SK-N-SH (cell line): ENCODE measurements around the gene FUT9. TPM values are rescaled to one million over a fixed set of nuclear protein-coding genes. Genes with fewer than 3 reads are reported as not detected.

ENCODE experiments used
- CTCF ChIA-PET: fragments of 300-600, 350-600 bp; formaldehyde crosslinking; extraction: SDS; loops from one replicate; lab custom pipeline; 2021; lab: Yijun Ruan, JAX
- POLR2A ChIA-PET: fragments of 350-600 bp; sonication (Branson Sonifier 250); formaldehyde crosslinking; extraction: SDS; loops from one replicate; lab custom pipeline; 2020; ENCODE audit warnings: antibody characterized with exemption, inconsistent platforms; lab: Yijun Ruan, JAX
- DNase-seq: peaks from one replicate; pipeline ENCODE4 v3.0.0; 2012
- H2AFZ ChIP-seq: fragments of 200-600 bp; sonication (generic); 2 replicates; pipeline ENCODE4 v1.8.1; 2016; ENCODE audit warnings: antibody characterized with exemption, mild to moderate bottlenecking, low read depth
- H3F3A ChIP-seq: fragments of 200-600 bp; sonication (generic); replicated peaks from 2 replicates; pipeline ENCODE3; 2016; ENCODE audit warnings: antibody characterized with exemption, mild to moderate bottlenecking; ENCODE audit not compliant: insufficient read depth
- H3K27ac ChIP-seq, 2 experiments: fragments of 200-500 bp in 1 of 2; fragments of 200-600 bp in 1 of 2; sonication (Bioruptor generic) in 1 of 2; sonication (generic), shearing (Covaris generic) in 1 of 2; 2 replicates each; pipeline versions ENCODE4 v1.5.1 to v1.6.1; 2014 to 2016; ENCODE audit warnings: low read depth in 2 of 2, inconsistent platforms in 1 of 2, low read length in 1 of 2, mild to moderate bottlenecking in 1 of 2, mixed read lengths in 1 of 2
- H3K27me3 ChIP-seq: fragments of 200-600 bp; sonication (generic), shearing (Covaris generic); 2 replicates; pipeline ENCODE4 v1.6.1; 2016; ENCODE audit warnings: mixed run types; ENCODE audit not compliant: insufficient read depth
- H3K36me3 ChIP-seq, 2 experiments: fragments of 200-500 bp in 1 of 2; fragments of 200-600 bp in 1 of 2; sonication (Bioruptor generic) in 1 of 2; sonication (generic) in 1 of 2; replicated peaks in 1 of 2; 2 replicates each; pipeline versions ENCODE3 to v1.5.1; 2014 to 2016; ENCODE audit warnings: low read length in 1 of 2, mild to moderate bottlenecking in 1 of 2; ENCODE audit not compliant: insufficient read depth in 2 of 2, control insufficient read depth in 1 of 2
- H3K4me1 ChIP-seq, 2 experiments: fragments of 200-500 bp in 1 of 2; fragments of 200-600 bp in 1 of 2; sonication (Bioruptor generic) in 1 of 2; sonication (generic), shearing (Covaris generic) in 1 of 2; 2 replicates each; pipeline versions ENCODE4 v1.5.1 to v1.6.1; 2014 to 2016; ENCODE audit warnings: low read depth in 1 of 2, low read length in 1 of 2, mixed run types in 1 of 2; ENCODE audit not compliant: insufficient read depth in 2 of 2, control insufficient read depth in 1 of 2
- H3K4me2 ChIP-seq: fragments of 200-600 bp; sonication (generic), shearing (Covaris generic); 2 replicates; pipeline ENCODE4 v1.6.1; 2017; ENCODE audit warnings: mixed run types
- H3K4me3 ChIP-seq, 2 experiments: fragments of 200-500 bp in 1 of 2; fragments of 200-600 bp in 1 of 2; sonication (Bioruptor generic) in 1 of 2; sonication (generic), shearing (Covaris generic) in 1 of 2; 2 replicates each; pipeline versions ENCODE4 v1.5.1 to v1.8.1; 2014 to 2016; ENCODE audit warnings: low read depth in 2 of 2, inconsistent platforms in 1 of 2, low read length in 1 of 2, mild to moderate bottlenecking in 1 of 2, mixed read lengths in 1 of 2, moderate library complexity in 1 of 2
- H3K79me2 ChIP-seq: fragments of 200-600 bp; sonication (generic); 2 replicates; pipeline ENCODE4 v1.8.1; 2017; ENCODE audit warnings: mild to moderate bottlenecking; ENCODE audit not compliant: insufficient read depth
- H3K9ac ChIP-seq: fragments of 200-600 bp; sonication (generic); 2 replicates; pipeline ENCODE4 v1.6.1; 2017; ENCODE audit warnings: mixed run types
- H3K9me2 ChIP-seq: fragments of 200-600 bp; sonication (generic); 2 replicates; pipeline ENCODE4 v1.6.1; 2017; ENCODE audit warnings: mixed run types
- H3K9me3 ChIP-seq: fragments of 200-600 bp; sonication (generic); 2 replicates; pipeline ENCODE4 v1.6.1; 2017; ENCODE audit warnings: mixed run types, mild to moderate bottlenecking, moderate library complexity
- H4K20me1 ChIP-seq: fragments of 200-600 bp; sonication (generic); 2 replicates; pipeline ENCODE4 v1.6.1; 2017; ENCODE audit warnings: mild to moderate bottlenecking, mixed run types; ENCODE audit not compliant: insufficient read depth
- ELF1 ChIP-seq: IDR thresholded peaks from 2 replicates; pipeline ENCODE4 v1.4.0; 2012
- EZH2phosphoT487 ChIP-seq: fragments of 200-600 bp; sonication (generic); IDR thresholded peaks from 2 replicates; pipeline ENCODE4 v1.6.1; 2017; ENCODE audit warnings: low read depth, mixed run types, mild to moderate bottlenecking, antibody characterized with exemption, moderate library complexity, borderline replicate concordance
- FOSL2 ChIP-seq: IDR thresholded peaks from 2 replicates; pipeline ENCODE4 v1.4.0; 2012; ENCODE audit warnings: low read depth, mild to moderate bottlenecking, moderate library complexity, borderline replicate concordance
- MEF2A ChIP-seq: IDR thresholded peaks from 2 replicates; pipeline ENCODE4 v1.4.0; 2012; ENCODE audit warnings: low read depth, borderline replicate concordance
- MXI1 ChIP-seq: IDR thresholded peaks from 2 replicates; pipeline ENCODE4 v1.6.1; 2012; ENCODE audit warnings: mild to moderate bottlenecking, low read depth, low read length, improper control_type of control experiment
- RFX5 ChIP-seq: IDR thresholded peaks from 2 replicates; pipeline ENCODE4 v1.6.1; 2012; ENCODE audit warnings: mild to moderate bottlenecking, improper control_type of control experiment, low read length
- RXRA ChIP-seq: IDR thresholded peaks from 2 replicates; pipeline ENCODE4 v1.4.0; 2012; ENCODE audit warnings: low read depth, mild to moderate bottlenecking, borderline replicate concordance
- TCF12 ChIP-seq: IDR thresholded peaks from 2 replicates; pipeline ENCODE4 v1.4.0; 2012
- WGBS: methylation state at CpG from one replicate; pipeline ENCODE4 v1.1.6; 2017; ENCODE audit warnings: low lambda C conversion rate; 5-methylcytosine and 5-hydroxymethylcytosine counted together
- polyA plus RNA-seq, 3 experiments: library from polyadenylated mRNA; depleted of rRNA; stranded (reverse); fragments of >200 nt; gene quantifications; 2 replicates each; pipeline ENCODE4 v1.2.3, GENCODE V29; 2012
- TF ChIP-seq, protein P1 (sequence below): IDR thresholded peaks from 2 replicates; pipeline ENCODE4 v1.4.0; 2012; ENCODE audit warnings: low read depth
- TF ChIP-seq, protein P2 (sequence below): fragments of 200-600 bp; sonication (generic); IDR thresholded peaks from 2 replicates; pipeline ENCODE4 v1.6.1; 2017; ENCODE audit warnings: antibody characterized with exemption, mild to moderate bottlenecking, moderate library complexity
- TF ChIP-seq, protein P3 (sequence below): IDR thresholded peaks from 2 replicates; pipeline ENCODE4 v1.6.1; 2012; ENCODE audit warnings: mild to moderate bottlenecking, low read depth, low read length, moderate library complexity

FUT9 gene
- polyA plus RNA-seq, 1 of the 3 experiments (the other 2 are of a cell fraction), result under 0.01 TPM

DNA sequence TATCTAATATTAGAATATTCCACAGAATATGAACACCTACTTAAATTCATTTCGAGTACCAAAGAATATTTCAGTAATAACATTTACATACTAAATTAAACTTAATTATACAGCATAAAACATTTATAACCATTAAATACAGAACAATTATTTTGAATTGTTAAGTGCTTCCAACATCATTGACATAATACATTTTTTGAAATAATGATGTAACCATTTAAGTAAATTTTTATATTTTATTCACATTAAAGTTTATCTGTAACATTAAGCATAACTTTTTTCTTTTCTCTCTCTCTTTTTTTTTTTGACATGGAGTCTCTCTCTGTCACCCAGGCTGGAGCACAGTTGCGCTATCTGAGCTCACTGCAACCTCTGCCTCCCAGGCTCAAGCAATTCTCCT, 44.5 kb downstream of the FUT9 start:
- H2AFZ ChIP-seq, result no peak overlapping the region
- no peaks in the 10 kb centered on the region for H3K4me1 ChIP-seq
- no peak overlapping the region for H3K4me3 ChIP-seq
- WGBS, result 23% methylated on average over 2 of the region's 2 CpGs
- DNase-seq, result no peak
- H3K4me2 ChIP-seq, result no peak overlapping the region
- H3K79me2 ChIP-seq, result no peaks in the 10 kb centered on the region
- H3K27ac ChIP-seq, result no peak overlapping the region
- CTCF ChIA-PET, result interaction anchor here (0.6 kb wide), 1 partner anchor 1526 kb away, joined by 3 read pairs; no protein-coding TSS in a partner anchor
- no peaks in the 10 kb centered on the region for H3K9me3 ChIP-seq
- POLR2A ChIA-PET, result no interaction called here
- no peaks in the 10 kb centered on the region for H3F3A ChIP-seq
- no peaks in the 10 kb centered on the region for H3K27me3 ChIP-seq
- no peak overlapping the region for H3K9ac ChIP-seq
- no peaks in the 10 kb centered on the region for H3K9me2 ChIP-seq
- no peaks in the 10 kb centered on the region for H3K36me3 ChIP-seq
- TF ChIP-seq TCF12 (no peak), RFX5 (no peak), EZH2phosphoT487 (no peak), ELF1 (no peak), MEF2A (no peak), RXRA (no peak)
- TF ChIP-seq, protein P1, sequence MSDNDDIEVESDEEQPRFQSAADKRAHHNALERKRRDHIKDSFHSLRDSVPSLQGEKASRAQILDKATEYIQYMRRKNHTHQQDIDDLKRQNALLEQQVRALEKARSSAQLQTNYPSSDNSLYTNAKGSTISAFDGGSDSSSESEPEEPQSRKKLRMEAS, result no peak
- TF ChIP-seq, protein P2, sequence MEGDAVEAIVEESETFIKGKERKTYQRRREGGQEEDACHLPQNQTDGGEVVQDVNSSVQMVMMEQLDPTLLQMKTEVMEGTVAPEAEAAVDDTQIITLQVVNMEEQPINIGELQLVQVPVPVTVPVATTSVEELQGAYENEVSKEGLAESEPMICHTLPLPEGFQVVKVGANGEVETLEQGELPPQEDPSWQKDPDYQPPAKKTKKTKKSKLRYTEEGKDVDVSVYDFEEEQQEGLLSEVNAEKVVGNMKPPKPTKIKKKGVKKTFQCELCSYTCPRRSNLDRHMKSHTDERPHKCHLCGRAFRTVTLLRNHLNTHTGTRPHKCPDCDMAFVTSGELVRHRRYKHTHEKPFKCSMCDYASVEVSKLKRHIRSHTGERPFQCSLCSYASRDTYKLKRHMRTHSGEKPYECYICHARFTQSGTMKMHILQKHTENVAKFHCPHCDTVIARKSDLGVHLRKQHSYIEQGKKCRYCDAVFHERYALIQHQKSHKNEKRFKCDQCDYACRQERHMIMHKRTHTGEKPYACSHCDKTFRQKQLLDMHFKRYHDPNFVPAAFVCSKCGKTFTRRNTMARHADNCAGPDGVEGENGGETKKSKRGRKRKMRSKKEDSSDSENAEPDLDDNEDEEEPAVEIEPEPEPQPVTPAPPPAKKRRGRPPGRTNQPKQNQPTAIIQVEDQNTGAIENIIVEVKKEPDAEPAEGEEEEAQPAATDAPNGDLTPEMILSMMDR, result no peak
- H4K20me1 ChIP-seq, result no peaks in the 10 kb centered on the region

DNA sequence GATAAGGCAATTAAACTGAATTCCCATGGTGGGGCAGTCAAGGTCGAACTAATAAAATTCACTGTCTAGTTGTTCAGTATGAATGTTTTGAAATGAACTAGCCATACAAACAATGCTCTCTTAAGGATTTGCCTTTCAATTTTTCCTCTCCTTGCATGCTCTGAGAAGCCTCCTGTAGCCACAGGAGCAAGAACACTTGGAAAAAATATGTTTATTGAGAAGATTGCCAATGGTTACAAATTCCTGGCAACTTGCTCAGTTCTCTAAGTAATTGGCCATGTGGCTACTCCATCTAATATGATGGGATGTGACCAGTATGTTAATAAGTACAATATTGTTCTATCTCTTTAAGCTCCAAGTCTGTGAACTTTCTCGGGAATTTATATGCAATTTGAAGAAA, 49.4 kb downstream of the FUT9 start:
- H3K27ac ChIP-seq, result no peak overlapping the region
- H4K20me1 ChIP-seq, result no peaks in the 10 kb centered on the region
- no peak for DNase-seq
- no peaks in the 10 kb centered on the region for H3K4me1 ChIP-seq
- H3K9me2 ChIP-seq, result no peaks in the 10 kb centered on the region
- H3K36me3 ChIP-seq, result no peaks in the 10 kb centered on the region
- no peak overlapping the region for H2AFZ ChIP-seq
- H3K4me2 ChIP-seq, result no peak overlapping the region
- POLR2A ChIA-PET, result no interaction called here
- no peaks in the 10 kb centered on the region for H3K79me2 ChIP-seq
- no peaks in the 10 kb centered on the region for H3F3A ChIP-seq
- no peaks in the 10 kb centered on the region for H3K9me3 ChIP-seq
- no peaks in the 10 kb centered on the region for H3K27me3 ChIP-seq
- 17% methylated on average over 2 of the region's 2 CpGs for WGBS
- H3K4me3 ChIP-seq, result no peak overlapping the region
- CTCF ChIA-PET, result interaction anchor here (1.4 kb wide), 1 partner anchor 13 kb away, joined by 3 read pairs; no protein-coding TSS in a partner anchor
- H3K9ac ChIP-seq, result no peak overlapping the region
- TF ChIP-seq MXI1 (no peak), MEF2A (no peak), RXRA (no peak), FOSL2 (no peak)
- TF ChIP-seq, protein P3, sequence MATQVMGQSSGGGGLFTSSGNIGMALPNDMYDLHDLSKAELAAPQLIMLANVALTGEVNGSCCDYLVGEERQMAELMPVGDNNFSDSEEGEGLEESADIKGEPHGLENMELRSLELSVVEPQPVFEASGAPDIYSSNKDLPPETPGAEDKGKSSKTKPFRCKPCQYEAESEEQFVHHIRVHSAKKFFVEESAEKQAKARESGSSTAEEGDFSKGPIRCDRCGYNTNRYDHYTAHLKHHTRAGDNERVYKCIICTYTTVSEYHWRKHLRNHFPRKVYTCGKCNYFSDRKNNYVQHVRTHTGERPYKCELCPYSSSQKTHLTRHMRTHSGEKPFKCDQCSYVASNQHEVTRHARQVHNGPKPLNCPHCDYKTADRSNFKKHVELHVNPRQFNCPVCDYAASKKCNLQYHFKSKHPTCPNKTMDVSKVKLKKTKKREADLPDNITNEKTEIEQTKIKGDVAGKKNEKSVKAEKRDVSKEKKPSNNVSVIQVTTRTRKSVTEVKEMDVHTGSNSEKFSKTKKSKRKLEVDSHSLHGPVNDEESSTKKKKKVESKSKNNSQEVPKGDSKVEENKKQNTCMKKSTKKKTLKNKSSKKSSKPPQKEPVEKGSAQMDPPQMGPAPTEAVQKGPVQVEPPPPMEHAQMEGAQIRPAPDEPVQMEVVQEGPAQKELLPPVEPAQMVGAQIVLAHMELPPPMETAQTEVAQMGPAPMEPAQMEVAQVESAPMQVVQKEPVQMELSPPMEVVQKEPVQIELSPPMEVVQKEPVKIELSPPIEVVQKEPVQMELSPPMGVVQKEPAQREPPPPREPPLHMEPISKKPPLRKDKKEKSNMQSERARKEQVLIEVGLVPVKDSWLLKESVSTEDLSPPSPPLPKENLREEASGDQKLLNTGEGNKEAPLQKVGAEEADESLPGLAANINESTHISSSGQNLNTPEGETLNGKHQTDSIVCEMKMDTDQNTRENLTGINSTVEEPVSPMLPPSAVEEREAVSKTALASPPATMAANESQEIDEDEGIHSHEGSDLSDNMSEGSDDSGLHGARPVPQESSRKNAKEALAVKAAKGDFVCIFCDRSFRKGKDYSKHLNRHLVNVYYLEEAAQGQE, result no peak
- TF ChIP-seq, all 33 proteins: peak for 0
